ENCODE data around the gene SFXN4. TPM values are rescaled to one million over a fixed set of nuclear protein-coding genes. Genes with fewer than 3 reads are reported as not detected.
A peak's percentile ranks its signal among the peaks of the same experiment; 100 is the strongest.

The SFXN4 gene
- total RNA-seq, 4 donors from 2014 or later = 12.7 to 25.3 (median 17.1) TPM

- Histone ChIP-seq H3K27ac (peak overlapping the region; percentile 90 to 99 (median 94)), H3K36me3 (peaks cover 0 to 43% of the 10 kb centered on the region in 2 donors), H3K27me3 (no peaks in the 10 kb centered on the region), H3K4me3 (peak overlapping the region; percentile 67 to 85), H3K9me3 (no peaks in the 10 kb centered on the region), H3K4me1 (peaks cover 0 to 51% (median 6%) of the 10 kb centered on the region in 3 donors)
- ATAC-seq = no peak
- 12 to 33% methylated on average over 5 to 8 of the region's 21 CpGs for WGBS, 2 donors (ENCODE audit: low coverage in 1 of 2)
- no peak for TF ChIP-seq POLR2A (IDR thresholded peaks at IDR 0.05)
- TF ChIP-seq POLR2AphosphoS5 (IDR thresholded peaks at IDR 0.05) = no peak
- no peak for TF ChIP-seq EP300 (IDR thresholded peaks at IDR 0.05)
Observed at GRCh38 chr10:119177708-119178371, 12.3 kb upstream of the SFXN4 start.

- H3K4me3 ChIP-seq = no peak overlapping the region
- no peaks in the 10 kb centered on the region for H3K9me3 ChIP-seq
- no peaks in the 10 kb centered on the region for H3K27me3 ChIP-seq
- H3K4me1 ChIP-seq = peaks cover 0 to 51% (median 6%) of the 10 kb centered on the region in 3 donors
- H3K27ac ChIP-seq = peak overlapping the region in 3 of 4 donors; percentile 53 to 94 (median 58)
- peaks cover 0 to 60% of the 10 kb centered on the region in 2 donors for H3K36me3 ChIP-seq
- no peak for TF ChIP-seq EP300 (IDR thresholded peaks at IDR 0.05)
- TF ChIP-seq POLR2AphosphoS5 (IDR thresholded peaks at IDR 0.05) = no peak
- TF ChIP-seq CTCF (IDR thresholded peaks at IDR 0.05) = no peak
- no peak for TF ChIP-seq POLR2A (IDR thresholded peaks at IDR 0.05)
- no peak for ATAC-seq
- WGBS, 2 donors (ENCODE audit: low coverage in 1 of 2) = 79 to 90% methylated on average over 4 to 6 of the region's 6 CpGs
Observed at GRCh38 chr10:119176166-119176565, 10.7 kb upstream of the SFXN4 start.

GRCh38 chr10:119174109-119174508 is 8.6 kb upstream of the SFXN4 start:
- Histone ChIP-seq H3K4me1 (peaks cover 0 to 46% (median 6%) of the 10 kb centered on the region in 3 donors), H3K4me3 (no peak overlapping the region), H3K36me3 (peaks cover 0 to 80% of the 10 kb centered on the region in 2 donors), H3K27ac (no peak overlapping the region), H3K27me3 (no peaks in the 10 kb centered on the region), H3K9me3 (no peaks in the 10 kb centered on the region)
- 64 to 69% methylated on average over 2 of the region's 2 CpGs for WGBS, 2 donors (ENCODE audit: low coverage in 1 of 2)
- no peak for ATAC-seq
- TF ChIP-seq EP300 (IDR thresholded peaks at IDR 0.05) (no peak), CTCF (IDR thresholded peaks at IDR 0.05) (no peak), POLR2AphosphoS5 (IDR thresholded peaks at IDR 0.05) (no peak), POLR2A (IDR thresholded peaks at IDR 0.05) (no peak)

- peaks cover 0 to 54% of the 10 kb centered on the region in 2 donors for H3K36me3 ChIP-seq
- peaks cover 0 to 29% (median 10%) of the 10 kb centered on the region in 3 donors for H3K4me1 ChIP-seq
- peak overlapping the region in 3 of 4 donors; percentile 87 to 94 (median 90) for H3K27ac ChIP-seq
- TF ChIP-seq CTCF (IDR thresholded peaks at IDR 0.05) = no peak
- no peak for TF ChIP-seq EP300 (IDR thresholded peaks at IDR 0.05)
- no peak for TF ChIP-seq POLR2AphosphoS5 (IDR thresholded peaks at IDR 0.05)
- no peak for TF ChIP-seq POLR2A (IDR thresholded peaks at IDR 0.05)
- ATAC-seq = no peak
- H3K4me3 ChIP-seq = no peak overlapping the region
- no peaks in the 10 kb centered on the region for H3K27me3 ChIP-seq
- WGBS, 2 donors (ENCODE audit: low coverage in 1 of 2) = 76% methylated on average over 7 to 8 of the region's 8 CpGs
- no peaks in the 10 kb centered on the region for H3K9me3 ChIP-seq
Observed at GRCh38 chr10:119167041-119167440, 1.5 kb upstream of the SFXN4 start.

GRCh38 chr10:119166564-119166963 is 1.1 kb upstream of the SFXN4 start:
- TF ChIP-seq EP300 (IDR thresholded peaks at IDR 0.05) (no peak), POLR2A (IDR thresholded peaks at IDR 0.05) (no peak), POLR2AphosphoS5 (IDR thresholded peaks at IDR 0.05) (no peak), CTCF (IDR thresholded peaks at IDR 0.05) (no peak)
- Histone ChIP-seq H3K4me1 (peaks cover 0 to 33% (median 10%) of the 10 kb centered on the region in 3 donors), H3K27ac (peak overlapping the region; percentile 74 to 94 (median 88)), H3K4me3 (no peak overlapping the region), H3K9me3 (no peaks in the 10 kb centered on the region), H3K36me3 (peaks cover 0 to 49% of the 10 kb centered on the region in 2 donors), H3K27me3 (no peaks in the 10 kb centered on the region)
- 66 to 96% methylated on average over 5 to 8 of the region's 8 CpGs for WGBS, 2 donors (ENCODE audit: low coverage in 1 of 2)
- ATAC-seq = no peak

Measured in gastroesophageal sphincter (tissue), 4 donors.